ENCODE data around the gene CXCR5.

CXCR5 gene

DNA sequence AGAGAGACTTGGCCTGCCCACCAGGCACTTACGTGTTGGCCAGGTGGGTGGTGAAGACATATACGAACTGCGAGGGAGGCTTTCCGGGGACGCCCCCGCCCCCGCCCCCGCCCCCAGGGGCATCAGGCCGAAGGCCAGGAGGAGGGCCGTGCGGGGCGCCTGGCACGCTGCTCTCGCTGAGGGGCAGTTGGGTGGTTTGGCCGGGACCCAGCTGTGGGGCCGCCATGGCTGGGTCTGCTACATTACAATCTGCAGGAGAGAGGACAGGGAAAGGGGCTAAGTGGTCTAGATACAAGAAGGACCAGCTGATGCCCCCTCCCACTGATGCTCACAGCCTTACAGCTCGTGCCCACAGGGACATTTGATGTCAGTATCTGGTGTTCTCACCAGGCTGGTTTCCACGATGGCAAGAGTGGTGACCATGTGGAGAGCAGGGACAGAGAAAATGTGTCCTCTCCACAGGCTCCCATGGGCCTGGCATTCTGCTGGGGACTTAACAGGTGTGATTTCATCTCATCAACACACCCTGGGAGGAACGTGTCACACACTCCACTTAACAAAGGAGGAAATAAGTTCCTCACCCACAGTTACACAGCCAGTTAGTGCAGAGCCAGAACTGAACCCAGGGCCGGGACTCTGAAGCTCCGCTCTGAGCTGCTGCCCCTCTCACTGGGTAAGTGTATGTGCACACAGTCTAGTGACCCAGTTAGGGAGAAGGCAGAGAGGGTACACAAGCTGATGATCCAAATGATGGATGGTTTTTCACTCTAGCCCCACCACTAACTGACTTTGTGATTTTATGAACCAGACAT, 19.7 kb downstream of the CXCR5 start:
- no peak for TF ChIP-seq L3MBTL2 (conservative IDR thresholded peaks at IDR 0.05)
- no peak for TF ChIP-seq SP1 (IDR thresholded peaks at IDR 0.05)
- TF ChIP-seq FOXM1 (IDR thresholded peaks at IDR 0.05; ENCODE audit: borderline replicate concordance), result no peak
- TF ChIP-seq TARDBP (IDR thresholded peaks at IDR 0.05), result no peak
- TF ChIP-seq LEF1 (IDR thresholded peaks at IDR 0.05; ENCODE audit: borderline replicate concordance), result no peak
- TF ChIP-seq ZNF384 (IDR thresholded peaks at IDR 0.05), result no peak
- TF ChIP-seq, protein P1, sequence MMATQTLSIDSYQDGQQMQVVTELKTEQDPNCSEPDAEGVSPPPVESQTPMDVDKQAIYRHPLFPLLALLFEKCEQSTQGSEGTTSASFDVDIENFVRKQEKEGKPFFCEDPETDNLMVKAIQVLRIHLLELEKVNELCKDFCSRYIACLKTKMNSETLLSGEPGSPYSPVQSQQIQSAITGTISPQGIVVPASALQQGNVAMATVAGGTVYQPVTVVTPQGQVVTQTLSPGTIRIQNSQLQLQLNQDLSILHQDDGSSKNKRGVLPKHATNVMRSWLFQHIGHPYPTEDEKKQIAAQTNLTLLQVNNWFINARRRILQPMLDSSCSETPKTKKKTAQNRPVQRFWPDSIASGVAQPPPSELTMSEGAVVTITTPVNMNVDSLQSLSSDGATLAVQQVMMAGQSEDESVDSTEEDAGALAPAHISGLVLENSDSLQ (IDR thresholded peaks at IDR 0.05), result no peak
- TF ChIP-seq HDGF (IDR thresholded peaks at IDR 0.05; ENCODE audit: borderline replicate concordance), result no peak
- TF ChIP-seq FOXK2 (IDR thresholded peaks at IDR 0.05), result no peak
- no peak for TF ChIP-seq BHLHE40 (IDR thresholded peaks at IDR 0.05; ENCODE audit: borderline replicate concordance)
- TF ChIP-seq FOXA1 (IDR thresholded peaks at IDR 0.05), result no peak
- DNase-seq (ENCODE audit: extremely low spot score), result no peak
- ChIA-PET CTCF (no interaction called here), POLR2A (no interaction called here)

DNA sequence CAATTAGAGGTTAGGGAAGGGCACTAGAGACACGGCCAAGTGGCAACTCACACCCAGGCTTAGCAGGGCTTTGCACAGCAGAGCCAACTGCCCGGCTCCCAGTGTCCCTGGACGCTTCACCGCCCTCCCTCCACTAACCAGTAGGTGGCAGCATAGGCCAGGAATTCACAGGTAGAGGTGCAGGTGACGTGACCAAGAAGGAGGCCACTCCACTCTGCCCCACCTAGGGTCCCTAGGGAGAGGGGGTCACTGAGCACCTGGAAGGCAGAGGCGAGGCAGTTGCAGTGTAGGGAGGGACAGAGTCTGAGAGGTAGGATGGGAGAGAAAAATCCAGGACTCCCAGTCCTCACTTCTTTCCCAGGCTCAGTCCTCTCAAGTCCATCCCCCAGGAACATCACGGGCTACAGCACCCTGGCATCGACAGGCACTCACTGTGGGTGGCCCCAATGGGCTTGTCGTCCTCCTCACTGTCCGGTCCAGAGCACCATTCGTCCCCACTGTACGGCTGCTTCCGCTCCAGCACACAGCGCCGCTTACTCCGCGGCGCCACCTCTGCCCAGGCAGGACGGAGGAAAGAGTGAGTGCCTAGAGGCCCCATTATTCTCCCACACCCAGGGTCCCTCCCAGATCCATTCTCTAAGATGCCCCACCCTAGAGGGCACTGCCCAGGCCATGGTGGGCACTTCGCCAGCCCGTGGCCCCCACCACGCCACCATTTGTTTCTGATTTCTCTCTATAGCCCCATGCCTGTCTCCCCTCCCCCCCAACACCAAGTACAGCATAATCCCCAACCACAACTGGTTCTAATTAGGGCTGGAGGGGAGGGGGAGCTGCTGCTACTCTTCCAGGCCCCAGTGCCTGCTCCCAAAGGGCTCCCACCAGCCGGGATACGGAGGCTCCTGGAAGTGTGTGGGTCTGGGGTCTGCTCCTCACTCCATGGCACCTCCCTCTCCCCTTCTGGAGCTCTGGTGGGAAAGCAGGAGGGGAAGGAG, 23.7 kb downstream of the CXCR5 start:
- ChIA-PET CTCF (interaction anchor here (0.6 to 2.8 kb wide), 4 partner anchors 21 to 267 kb away, joined by 3 to 19 read pairs (median 3); no protein-coding TSS in a partner anchor), POLR2A (interaction anchor here (1.5 to 6.6 kb wide), 2 partner anchors 16 to 18 kb away, joined by 3 to 50 read pairs; partner anchors contain the start of gene BCL9L)
- peak; percentile 86 for DNase-seq (ENCODE audit: extremely low spot score)
- TF ChIP-seq FOXK2 (IDR thresholded peaks at IDR 0.05) (no peak), SP1 (IDR thresholded peaks at IDR 0.05) (no peak), LEF1 (IDR thresholded peaks at IDR 0.05; ENCODE audit: borderline replicate concordance) (no peak), TARDBP (IDR thresholded peaks at IDR 0.05) (no peak)

DNA sequence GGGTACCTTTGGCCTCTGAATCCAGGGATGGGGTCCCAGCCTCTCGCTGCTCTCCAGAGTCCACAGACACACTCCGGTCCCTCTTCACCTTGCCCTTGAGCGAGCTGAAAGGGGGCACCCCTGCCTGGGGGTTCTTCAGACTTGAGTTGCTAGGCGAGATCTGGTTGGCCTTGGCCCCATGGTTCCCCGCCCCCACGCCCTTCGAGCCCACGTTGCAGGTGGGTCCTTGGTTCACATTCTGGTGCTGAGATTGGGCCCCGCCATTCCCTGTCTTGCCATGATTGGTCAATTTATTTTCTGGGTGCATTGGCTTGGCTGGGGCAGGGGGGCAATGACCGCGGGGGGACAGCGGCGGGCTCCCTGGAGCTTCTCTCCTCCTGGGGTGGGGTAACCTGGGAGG, 24.6 kb downstream of the CXCR5 start:
- no peak for TF ChIP-seq CTBP1 (IDR thresholded peaks at IDR 0.05; ENCODE audit: borderline replicate concordance)
- DNase-seq (ENCODE audit: extremely low spot score), result no peak
- ChIA-PET POLR2A (interaction anchor here (2.1 to 6.6 kb wide), 2 partner anchors 17 to 21 kb away, joined by 9 to 50 read pairs; partner anchors contain the start of gene BCL9L), CTCF (interaction anchor here (0.7 to 2.8 kb wide), 4 partner anchors 20 to 268 kb away, joined by 3 to 19 read pairs (median 6); no protein-coding TSS in a partner anchor)

DNA sequence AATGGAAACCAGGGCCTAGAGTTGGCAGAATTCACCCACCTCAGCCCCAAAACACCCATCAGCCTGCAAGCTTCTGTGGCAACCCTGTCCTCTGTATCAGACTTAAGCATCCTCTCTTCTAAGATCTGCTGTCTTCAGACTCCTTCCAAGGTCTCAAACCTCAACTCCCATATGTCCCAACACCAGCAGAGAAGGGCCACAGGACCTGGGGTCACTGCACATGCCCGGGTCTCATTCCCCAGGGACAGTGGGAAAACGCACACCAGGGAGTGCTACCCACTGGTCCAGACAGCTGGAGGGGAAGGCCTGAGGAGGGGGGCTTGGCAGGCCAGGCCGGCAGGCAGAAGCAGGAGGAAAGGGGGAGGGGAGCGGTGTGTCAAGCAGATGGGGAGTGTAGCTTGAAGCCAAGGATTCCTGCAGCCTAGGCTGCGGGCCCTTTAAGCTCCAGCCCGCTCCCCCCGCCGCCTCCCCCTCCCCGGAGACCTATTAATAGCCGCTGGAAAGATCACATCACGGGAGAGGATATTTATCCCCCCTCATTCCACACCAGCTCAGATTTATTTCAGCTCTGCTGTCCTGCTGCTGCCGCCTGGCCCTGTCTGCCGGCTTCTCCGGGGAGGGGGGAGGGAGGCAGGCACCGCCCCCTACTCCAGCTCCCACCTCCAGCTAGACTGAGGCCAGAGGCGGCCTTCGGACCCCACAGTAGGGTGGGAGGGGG, 25.4 kb downstream of the CXCR5 start:
- DNase-seq (ENCODE audit: extremely low spot score), result peak; percentile 61
- CTCF ChIA-PET, result interaction anchor here (0.5 to 2.8 kb wide), 8 partner anchors 14 to 406 kb away, joined by 3 to 19 read pairs (median 4); partner anchors contain the start of genes BCL9L and DDX6
- POLR2A ChIA-PET, result interaction anchor here (0.9 to 6.6 kb wide), 7 partner anchors 13 to 117 kb away, joined by 3 to 50 read pairs (median 8); partner anchors contain the start of genes BCL9L and DDX6
- peak; percentile 25 for TF ChIP-seq L3MBTL2 (conservative IDR thresholded peaks at IDR 0.05)
- peak; percentile 46; the same call in 1 of the 2 replicates for TF ChIP-seq FOXM1 (IDR thresholded peaks at IDR 0.05; ENCODE audit: borderline replicate concordance)
- no peak for TF ChIP-seq LEF1 (IDR thresholded peaks at IDR 0.05; ENCODE audit: borderline replicate concordance)
- peak; percentile 31; the same call in 1 of the 2 replicates for TF ChIP-seq HDGF (IDR thresholded peaks at IDR 0.05; ENCODE audit: borderline replicate concordance)
- no peak for TF ChIP-seq ZNF384 (IDR thresholded peaks at IDR 0.05)
- TF ChIP-seq SP1 (IDR thresholded peaks at IDR 0.05), result no peak

DNA sequence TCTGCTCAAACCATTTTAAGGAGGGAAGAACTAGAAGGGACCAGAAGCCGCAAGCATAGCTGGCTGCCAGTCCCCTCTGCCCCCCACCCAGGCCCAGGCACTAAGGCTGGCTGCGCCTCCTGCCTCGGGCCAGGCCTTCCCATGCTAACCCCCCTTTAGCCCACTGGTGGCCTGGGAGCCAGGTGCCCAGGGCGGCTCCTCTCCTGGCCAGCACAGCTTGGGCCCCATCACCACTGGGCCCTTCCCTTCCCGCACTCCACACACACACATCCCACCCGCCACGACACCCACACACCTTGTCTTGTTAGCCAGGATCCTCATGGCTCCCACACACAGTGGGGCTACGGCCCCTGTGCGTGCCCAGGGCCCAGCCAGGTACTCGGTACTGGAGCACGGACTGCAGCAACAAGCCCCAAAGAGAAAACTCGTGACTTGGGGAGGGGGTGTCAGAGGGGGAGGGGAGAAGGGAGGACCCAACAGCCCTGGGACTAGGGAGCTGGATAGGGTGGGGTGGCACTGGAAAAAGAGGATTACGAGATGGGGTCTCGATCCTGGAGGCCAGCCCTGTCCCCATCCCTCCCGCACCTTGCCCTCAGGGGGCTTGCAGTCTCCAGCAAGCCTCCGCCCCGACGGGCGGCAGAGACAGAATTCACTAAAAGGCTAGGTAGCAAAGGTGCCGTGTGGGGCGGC, 26.1 kb downstream of the CXCR5 start:
- DNase-seq (ENCODE audit: extremely low spot score), result no peak
- POLR2A ChIA-PET, result interaction anchor here (0.9 to 6.6 kb wide), 8 partner anchors 13 to 118 kb away, joined by 3 to 50 read pairs (median 6); partner anchors contain the start of genes BCL9L and DDX6

More for the DNA sequence above, 26.1 kb downstream of the CXCR5 start:
- TF ChIP-seq, protein P1 (IDR thresholded peaks at IDR 0.05), result no peak
- TF ChIP-seq LEF1 (IDR thresholded peaks at IDR 0.05; ENCODE audit: borderline replicate concordance) (no peak), BHLHE40 (IDR thresholded peaks at IDR 0.05; ENCODE audit: borderline replicate concordance) (no peak), TARDBP (IDR thresholded peaks at IDR 0.05) (no peak), ARNT (IDR thresholded peaks at IDR 0.05) (no peak), NFRKB (IDR thresholded peaks at IDR 0.05) (no peak), L3MBTL2 (conservative IDR thresholded peaks at IDR 0.05) (no peak), FOXM1 (IDR thresholded peaks at IDR 0.05; ENCODE audit: borderline replicate concordance) (no peak), FOXK2 (IDR thresholded peaks at IDR 0.05) (no peak), CTBP1 (IDR thresholded peaks at IDR 0.05; ENCODE audit: borderline replicate concordance) (no peak), HDGF (IDR thresholded peaks at IDR 0.05; ENCODE audit: borderline replicate concordance) (no peak), ELF4 (IDR thresholded peaks at IDR 0.05) (no peak), FOXA1 (IDR thresholded peaks at IDR 0.05) (no peak), ZNF384 (IDR thresholded peaks at IDR 0.05) (no peak), SP1 (IDR thresholded peaks at IDR 0.05) (no peak), SUZ12 (IDR thresholded peaks at IDR 0.05) (no peak)
- CTCF ChIA-PET, result interaction anchor here (0.5 to 2.8 kb wide), 7 partner anchors 13 to 119 kb away, joined by 3 to 19 read pairs (median 4); partner anchors contain the start of genes BCL9L and DDX6

Measured in HEK293T (cell line).